Suprapubic skin (tissue), 4 donors: ENCODE data around the gene CGAS. TPM values are rescaled to one million over a fixed set of nuclear protein-coding genes. Genes with fewer than 3 reads are reported as not detected.
"Not testable (repeated sequence)": the region's sequence is repeated elsewhere in the genome, so short reads cannot be mapped to it uniquely, and the experiment has no call there.

Source experiments
- DNase-seq, 2 donors: peaks; one replicate each; pipeline ENCODE4 v3.0.0-alpha.2; 2019; ENCODE audit warnings: low spot score in 2 of 2
- H3K27ac ChIP-seq: fragments of 200-600 bp; sonication (generic); one replicate; pipeline ENCODE4 v1.5.1; 2019
- H3K27me3 ChIP-seq: fragments of 200-600 bp; sonication (generic); one replicate; pipeline ENCODE4 v1.5.1; 2019
- H3K36me3 ChIP-seq: fragments of 200-600 bp; sonication (generic); one replicate; pipeline ENCODE4 v1.5.1; 2019
- H3K4me1 ChIP-seq: fragments of 200-600 bp; sonication (generic); one replicate; pipeline ENCODE4 v1.5.1; 2019
- H3K4me3 ChIP-seq: fragments of 200-600 bp; sonication (generic); one replicate; pipeline ENCODE4 v1.5.1; 2019; ENCODE audit warnings: mild to moderate bottlenecking
- H3K9me3 ChIP-seq: fragments of 200-600 bp; sonication (generic); one replicate; pipeline ENCODE4 v1.5.1; 2019
- CTCF ChIP-seq, 2 donors: fragments of 200-600 bp in 1 of 2; fragments of 450-650 bp in 1 of 2; sonication (generic) in 1 of 2; IDR thresholded peaks; one replicate each; pipeline ENCODE4 v1.5.1; 2016 to 2019; ENCODE audit warnings: antibody characterized with exemption in 2 of 2, mild to moderate bottlenecking in 1 of 2, moderate library complexity in 1 of 2
- EP300 ChIP-seq: sonication (generic); formaldehyde crosslinking; IDR thresholded peaks from one replicate; pipeline ENCODE4 v1.6.1; 2017; ENCODE audit warnings: antibody characterized with exemption
- POLR2A ChIP-seq, 2 donors: fragments of 450-650 bp; IDR thresholded peaks; one replicate each; pipeline ENCODE4 v1.6.1; 2017; ENCODE audit warnings: antibody characterized with exemption in 2 of 2, mild to moderate bottlenecking in 2 of 2, moderate library complexity in 2 of 2
- POLR2AphosphoS5 ChIP-seq, 3 donors: sonication (generic); formaldehyde crosslinking; IDR thresholded peaks; one replicate each; pipeline ENCODE4 v1.6.1; 2017; ENCODE audit warnings: antibody characterized with exemption in 3 of 3
- WGBS: methylation state at CpG from one replicate; pipeline ENCODE4 v1.1.5; 2018; 5-methylcytosine and 5-hydroxymethylcytosine counted together
- total RNA-seq, 4 donors: library from RNA; depleted of rRNA; stranded (reverse); fragments of >200 nt; gene quantifications; one replicate each; pipeline ENCODE4 v1.1.0, GENCODE V29; 2016

Gene CGAS
- total RNA-seq, 4 donors from 2014 or later, result 0.79 to 4.3 (median 1.6) TPM

GRCh38 chr6:73388800-73389512, 63.1 kb downstream of the CGAS start:
- Histone ChIP-seq H3K27me3 (no peaks in the 10 kb centered on the region), H3K9me3 (no peaks in the 10 kb centered on the region), H3K27ac (no peak overlapping the region), H3K4me1 (peaks cover 5% of the 10 kb centered on the region), H3K36me3 (no peaks in the 10 kb centered on the region), H3K4me3 (peak overlapping the region; percentile 54)
- WGBS, result 4% methylated on average over 16 of the region's 38 CpGs
- no peak for DNase-seq
- TF ChIP-seq CTCF (IDR thresholded peaks at IDR 0.05), result peak in 1 of 2 donors; percentile 51
- no peak for TF ChIP-seq POLR2A (IDR thresholded peaks at IDR 0.05)

GRCh38 chr6:73388433-73388799, 63.7 kb downstream of the CGAS start:
- TF ChIP-seq CTCF (IDR thresholded peaks at IDR 0.05) (no peak), POLR2A (IDR thresholded peaks at IDR 0.05) (no peak), EP300 (no peak), POLR2AphosphoS5 (IDR thresholded peaks at IDR 0.05) (no peak)
- DNase-seq, result no peak
- peak overlapping the region; percentile 54 for H3K4me3 ChIP-seq
- no peaks in the 10 kb centered on the region for H3K9me3 ChIP-seq
- no peaks in the 10 kb centered on the region for H3K27me3 ChIP-seq
- 36% methylated on average over 4 of the region's 4 CpGs for WGBS
- H3K36me3 ChIP-seq, result no peaks in the 10 kb centered on the region
- no peak overlapping the region for H3K27ac ChIP-seq
- peaks cover 5% of the 10 kb centered on the region for H3K4me1 ChIP-seq

GRCh38 chr6:73382462-73383113, 69.5 kb downstream of the CGAS start:
- Histone ChIP-seq H3K36me3 (no peaks in the 10 kb centered on the region), H3K27ac (no peak overlapping the region), H3K4me3 (no peak overlapping the region), H3K9me3 (no peaks in the 10 kb centered on the region), H3K27me3 (no peaks in the 10 kb centered on the region), H3K4me1 (no peaks in the 10 kb centered on the region)
- DNase-seq, result no peak
- TF ChIP-seq POLR2AphosphoS5 (IDR thresholded peaks at IDR 0.05) (no peak), EP300 (no peak), CTCF (IDR thresholded peaks at IDR 0.05) (no peak), POLR2A (IDR thresholded peaks at IDR 0.05) (no peak)
- WGBS, result 84% methylated on average over 6 of the region's 6 CpGs

GRCh38 chr6:73381531-73381930, 70.6 kb downstream of the CGAS start:
- not testable (repeated sequence) for H3K4me1 ChIP-seq
- whole genome bisulfite sequencing, result 93% methylated on average over 10 of the region's 10 CpGs

GRCh38 chr6:73377225-73377624, 74.9 kb downstream of the CGAS start:
- Histone ChIP-seq H3K4me3 (no peak overlapping the region), H3K27ac (no peak overlapping the region), H3K36me3 (no peaks in the 10 kb centered on the region), H3K27me3 (no peaks in the 10 kb centered on the region), H3K9me3 (peaks cover 4% of the 10 kb centered on the region), H3K4me1 (no peaks in the 10 kb centered on the region)
- DNase-seq, result no peak
- no peak for TF ChIP-seq EP300
- TF ChIP-seq POLR2A (IDR thresholded peaks at IDR 0.05), result no peak
- no peak for TF ChIP-seq POLR2AphosphoS5 (IDR thresholded peaks at IDR 0.05)
- no peak for TF ChIP-seq CTCF (IDR thresholded peaks at IDR 0.05)
- 57% methylated on average over 3 of the region's 3 CpGs for WGBS

More at GRCh38 chr6:73381531-73381930, 70.6 kb downstream of the CGAS start:
- not testable (repeated sequence) for DNase-seq, H3K27ac ChIP-seq, H3K36me3 ChIP-seq, H3K9me3 ChIP-seq, H3K4me3 ChIP-seq, H3K27me3 ChIP-seq
